Neural crest cell (in vitro differentiated cells): ENCODE results near the gene CST1. TPM values are rescaled to one million over a fixed set of nuclear protein-coding genes. Genes with fewer than 3 reads are reported as not detected.
"Not testable (repeated sequence)": the region's sequence is repeated elsewhere in the genome, so short reads cannot be mapped to it uniquely, and the experiment has no call there.

Experiments
- DNase-seq: peaks from one replicate; pipeline ENCODE4 v3.0.0; 2021; ENCODE audit warnings: low read depth, mixed read lengths, low spot score
- H3K27ac Mint-ChIP-seq: one replicate; pipeline ENCODE4 v1.8.0; 2021; ENCODE audit warnings: mild to moderate bottlenecking, mixed read lengths; ENCODE audit not compliant: unreplicated experiment
- H3K27me3 Mint-ChIP-seq: 2 replicates; pipeline ENCODE4 v1.8.0; 2021; ENCODE audit warnings: low read depth, mild to moderate bottlenecking, mixed read lengths
- H3K36me3 Mint-ChIP-seq: 2 replicates; pipeline ENCODE4 v1.8.0; 2021; ENCODE audit warnings: low read depth, mild to moderate bottlenecking, mixed read lengths
- H3K4me1 Mint-ChIP-seq: 2 replicates; pipeline ENCODE4 v1.8.0; 2021; ENCODE audit warnings: mixed read lengths
- H3K4me3 Mint-ChIP-seq: one replicate; pipeline ENCODE4 v1.8.0; 2021; ENCODE audit warnings: mild to moderate bottlenecking, mixed read lengths
- H3K9me3 Mint-ChIP-seq: 2 replicates; pipeline ENCODE4 v1.8.0; 2021; ENCODE audit warnings: mixed read lengths
- CTCF ChIP-seq: fragments of 200-600 bp; sonication (generic); conservative IDR thresholded peaks from 2 replicates; pipeline ENCODE4 v1.5.0; 2021; ENCODE audit warnings: antibody characterized with exemption, mild to moderate bottlenecking
- long read RNA-seq: library from polyadenylated mRNA; unstranded; transcript quantifications from one replicate; pipeline ENCODE4 v2.0.0, GENCODE V29; 2020
- total RNA-seq: library from RNA; stranded (reverse); gene quantifications from 2 replicates; pipeline ENCODE4 v1.2.1, GENCODE V29; 2021

The CST1 gene
- not detected in 2 replicates for total RNA-seq
- long read RNA-seq: 0 reads

- not testable (repeated sequence) for H3K9me3 Mint-ChIP-seq, H3K27me3 Mint-ChIP-seq, H3K27ac Mint-ChIP-seq, H3K4me3 Mint-ChIP-seq, DNase-seq, H3K4me1 Mint-ChIP-seq, H3K36me3 Mint-ChIP-seq
These were observed at the start of gene CST1 for GRCh38 chr20:23750786-23751185. TSS of gene CST1 (minus strand) at chr20:23750935. CDS start at chr20:23750866, 69 bp downstream.

GRCh38 chr20:23799216-23799847 lies 48.6 kb upstream of the CST1 start:
- H3K36me3 Mint-ChIP-seq, H3K4me3 Mint-ChIP-seq, H3K9me3 Mint-ChIP-seq, H3K4me1 Mint-ChIP-seq, H3K27me3 Mint-ChIP-seq, H3K27ac Mint-ChIP-seq: not testable (repeated sequence)
- TF ChIP-seq CTCF: peak; percentile 72
- DNase-seq: peak; percentile 45

GRCh38 chr20:23795526-23795925 lies 44.8 kb upstream of the CST1 start:
- H3K4me3 Mint-ChIP-seq: no peak overlapping the region
- no peaks in the 10 kb centered on the region for H3K4me1 Mint-ChIP-seq
- H3K27me3 Mint-ChIP-seq: peaks cover 20% of the 10 kb centered on the region
- H3K9me3 Mint-ChIP-seq: no peaks in the 10 kb centered on the region
- TF ChIP-seq CTCF: no peak
- no peaks in the 10 kb centered on the region for H3K36me3 Mint-ChIP-seq
- no peak overlapping the region for H3K27ac Mint-ChIP-seq
- DNase-seq: no peak

GRCh38 chr20:23794841-23795240 lies 44.1 kb upstream of the CST1 start:
- peaks cover 23% of the 10 kb centered on the region for H3K27me3 Mint-ChIP-seq
- H3K36me3 Mint-ChIP-seq: peaks cover under 1% of the 10 kb centered on the region
- no peak for TF ChIP-seq CTCF
- H3K4me1 Mint-ChIP-seq: no peaks in the 10 kb centered on the region
- H3K9me3 Mint-ChIP-seq: no peaks in the 10 kb centered on the region
- no peak overlapping the region for H3K4me3 Mint-ChIP-seq
- no peak overlapping the region for H3K27ac Mint-ChIP-seq
- DNase-seq: no peak

DNA sequence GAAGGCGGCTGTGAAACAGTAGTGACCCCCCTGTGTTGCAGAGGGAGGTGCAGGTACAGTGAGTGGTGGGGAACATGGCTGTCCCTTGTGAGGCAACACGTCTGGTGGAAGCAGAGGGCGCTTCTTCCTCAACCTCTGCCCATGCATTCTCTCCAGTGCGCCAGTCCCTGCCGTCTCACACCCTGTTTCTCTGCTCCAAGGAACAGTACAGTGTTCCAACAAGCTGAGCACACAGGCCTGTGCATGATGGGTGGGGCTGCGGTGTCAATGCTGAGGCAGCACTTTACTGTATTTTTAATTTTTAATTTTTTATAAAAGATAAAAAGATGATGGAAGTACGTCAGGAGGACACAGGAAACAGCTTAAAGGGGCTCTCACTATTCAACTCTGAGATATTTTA lies 43.3 kb upstream of the CST1 start:
- no peaks in the 10 kb centered on the region for H3K4me1 Mint-ChIP-seq
- H3K9me3 Mint-ChIP-seq: no peaks in the 10 kb centered on the region
- peaks cover 26% of the 10 kb centered on the region for H3K27me3 Mint-ChIP-seq
- no peak for DNase-seq
- no peak for TF ChIP-seq CTCF
- H3K27ac Mint-ChIP-seq: no peak overlapping the region
- H3K36me3 Mint-ChIP-seq: peaks cover 2% of the 10 kb centered on the region
- H3K4me3 Mint-ChIP-seq: no peak overlapping the region

GRCh38 chr20:23783447-23783846 lies 32.7 kb upstream of the CST1 start:
- no peaks in the 10 kb centered on the region for H3K9me3 Mint-ChIP-seq
- H3K4me3 Mint-ChIP-seq: no peak overlapping the region
- no peak for TF ChIP-seq CTCF
- H3K27ac Mint-ChIP-seq: no peak overlapping the region
- H3K36me3 Mint-ChIP-seq: no peaks in the 10 kb centered on the region
- no peak for DNase-seq
- peaks cover 14% of the 10 kb centered on the region for H3K27me3 Mint-ChIP-seq
- H3K4me1 Mint-ChIP-seq: no peaks in the 10 kb centered on the region
